Caco-2 (cell line): Measurements from ENCODE around the gene LARP4B. TPM values are rescaled to one million over a fixed set of nuclear protein-coding genes. Genes with fewer than 3 reads are reported as not detected.

Experiments used
- BruUV-seq: library from RNA; stranded (reverse); fragments of 400-500 nt; replicated peaks from 2 replicates; lab custom pipeline; 2021; lab: Mats Ljungman, UMichigan
- CTCF ChIA-PET: fragments of 300-600 bp; sonication (Branson Sonifier 250); formaldehyde crosslinking; loops from one replicate; lab custom pipeline; 2022; ENCODE audit warnings: antibody characterized with exemption; lab: Charles Lee
- POLR2A ChIA-PET: fragments of 300-600 bp; sonication (Branson Sonifier 250); formaldehyde crosslinking; loops from one replicate; lab custom pipeline; 2022; ENCODE audit warnings: antibody characterized with exemption; lab: Charles Lee
- DNase-seq, 2 experiments: peaks; one replicate each; pipeline versions ENCODE4 v3.0.0 to v3.0.0-alpha.2; 2020 to 2022
- H3K27me3 ChIP-seq: replicated peaks from 2 replicates; pipeline ENCODE4 v1.6.0; 2011; ENCODE audit warnings: low read length; ENCODE audit not compliant: control insufficient read depth, insufficient read depth
- H3K36me3 ChIP-seq: 2 replicates; pipeline ENCODE4 v1.5.1; 2011; ENCODE audit warnings: low read length; ENCODE audit not compliant: control insufficient read depth, insufficient read depth
- H3K4me1 ChIP-seq: fragments of 250-450 bp; sonication (Bioruptor Pico); 2 replicates; pipeline ENCODE4 v1.5.1; 2020; ENCODE audit warnings: mild to moderate bottlenecking
- H3K4me3 ChIP-seq: 2 replicates; pipeline ENCODE4 v1.5.1; 2011; ENCODE audit warnings: low read depth, mild to moderate bottlenecking, control low read depth, low read length
- H3K9me3 ChIP-seq: fragments of 250-450 bp; sonication (Bioruptor Pico); 2 replicates; pipeline ENCODE4 v1.5.1; 2020; ENCODE audit warnings: mild to moderate bottlenecking, moderate library complexity
- H3K27ac Mint-ChIP-seq: one replicate; pipeline ENCODE4 v1.8.0; 2022; ENCODE audit warnings: mixed read lengths; ENCODE audit not compliant: unreplicated experiment
- H3K27me3 Mint-ChIP-seq: one replicate; pipeline ENCODE4 v1.8.0; 2022; ENCODE audit warnings: mixed read lengths; ENCODE audit not compliant: insufficient read depth, unreplicated experiment
- H3K36me3 Mint-ChIP-seq: one replicate; pipeline ENCODE4 v1.8.0; 2022; ENCODE audit warnings: mild to moderate bottlenecking, mixed read lengths; ENCODE audit not compliant: insufficient read depth, unreplicated experiment
- H3K4me1 Mint-ChIP-seq: one replicate; pipeline ENCODE4 v1.8.0; 2022; ENCODE audit warnings: low read depth, mixed read lengths; ENCODE audit not compliant: unreplicated experiment
- H3K4me3 Mint-ChIP-seq: one replicate; pipeline ENCODE4 v1.8.0; 2022; ENCODE audit warnings: mild to moderate bottlenecking, moderate library complexity, mixed read lengths; ENCODE audit not compliant: unreplicated experiment
- H3K9me3 Mint-ChIP-seq: one replicate; pipeline ENCODE4 v1.8.0; 2022; ENCODE audit warnings: mixed read lengths; ENCODE audit not compliant: unreplicated experiment
- CTCF ChIP-seq, 2 experiments: fragments of 200-600 bp in 1 of 2; IDR thresholded peaks; 1 replicate in 1 of 2; 2 replicates in 1 of 2; pipeline versions ENCODE4 v1.5.1 to v1.8.0; 2011 to 2022; ENCODE audit warnings: antibody characterized with exemption in 1 of 2, control low read depth in 1 of 2, inconsistent platforms in 1 of 2, low read depth in 1 of 2, low read length in 1 of 2, mild to moderate bottlenecking in 1 of 2, moderate library complexity in 1 of 2; ENCODE audit not compliant: insufficient read depth in 1 of 2, severe bottlenecking in 1 of 2, unreplicated experiment in 1 of 2
- intact Hi-C: fragments of 100-400 bp; cut with micrococcal nuclease; formaldehyde crosslinking; loops from one replicate; pipeline ENCODE4 v1.10.0; 2022; ENCODE audit not compliant: unreplicated experiment
- total RNA-seq: library from RNA; stranded (reverse); gene quantifications from 2 replicates; pipeline ENCODE4 v1.2.3, GENCODE V29; 2022

Gene LARP4B
- total RNA-seq, 1 experiment from 2014 or later = 235 TPM

GRCh38 chr10:812787-813186, 118.7 kb downstream of the LARP4B start:
- BruUV-seq = no TSS peak
- no peak for DNase-seq
- intact Hi-C loops = no loop called here
- H3K27ac Mint-ChIP-seq = no peak overlapping the region
- ChIA-PET CTCF (no interaction called here), POLR2A (no interaction called here)
- H3K4me3 Mint-ChIP-seq = no peak overlapping the region
- Histone ChIP-seq H3K36me3 (peaks cover 15% of the 10 kb centered on the region), H3K27me3 (no peaks in the 10 kb centered on the region), H3K9me3 (no peaks in the 10 kb centered on the region), H3K4me3 (no peak overlapping the region), H3K4me1 (no peaks in the 10 kb centered on the region)
- no peaks in the 10 kb centered on the region for H3K4me1 Mint-ChIP-seq
- no peaks in the 10 kb centered on the region for H3K9me3 Mint-ChIP-seq
- no peaks in the 10 kb centered on the region for H3K27me3 Mint-ChIP-seq
- peaks cover 99% of the 10 kb centered on the region for H3K36me3 Mint-ChIP-seq
- TF ChIP-seq CTCF (IDR thresholded peaks at IDR 0.05; ENCODE audit: insufficient read depth in 1 of 2, low read depth in 1 of 2, low read length in 1 of 2, severe bottlenecking in 1 of 2, unreplicated experiment in 1 of 2) = no peak

GRCh38 chr10:811379-812175, 119.9 kb downstream of the LARP4B start:
- no peak overlapping the region for H3K4me3 Mint-ChIP-seq
- ChIA-PET CTCF (interaction anchor here (1.0 to 1.8 kb wide), 3 partner anchors 21 to 300 kb away, joined by 3 to 5 read pairs (median 3); no protein-coding TSS in a partner anchor), POLR2A (no interaction called here)
- Histone ChIP-seq H3K36me3 (peaks cover 18% of the 10 kb centered on the region), H3K9me3 (no peaks in the 10 kb centered on the region), H3K27me3 (no peaks in the 10 kb centered on the region), H3K4me1 (no peaks in the 10 kb centered on the region), H3K4me3 (no peak overlapping the region)
- TF ChIP-seq CTCF (IDR thresholded peaks at IDR 0.05; ENCODE audit: insufficient read depth in 1 of 2, low read depth in 1 of 2, low read length in 1 of 2, severe bottlenecking in 1 of 2, unreplicated experiment in 1 of 2) = no peak
- BruUV-seq = no TSS peak
- intact Hi-C loops = no loop called here
- H3K9me3 Mint-ChIP-seq = no peaks in the 10 kb centered on the region
- H3K4me1 Mint-ChIP-seq = no peaks in the 10 kb centered on the region
- no peak overlapping the region for H3K27ac Mint-ChIP-seq
- no peak for DNase-seq
- H3K27me3 Mint-ChIP-seq = no peaks in the 10 kb centered on the region
- H3K36me3 Mint-ChIP-seq = peaks cover 99% of the 10 kb centered on the region

GRCh38 chr10:810351-810846, 121.1 kb downstream of the LARP4B start:
- POLR2A ChIA-PET = interaction anchor here (0.7 kb wide), 1 partner anchor 61 kb away, joined by 8 read pairs; no protein-coding TSS in a partner anchor
- Mint-ChIP-seq H3K4me3 (no peak overlapping the region), H3K27ac (no peak overlapping the region), H3K9me3 (no peaks in the 10 kb centered on the region), H3K4me1 (no peaks in the 10 kb centered on the region), H3K27me3 (no peaks in the 10 kb centered on the region), H3K36me3 (peaks cover 99% of the 10 kb centered on the region)
- DNase-seq = peak; percentile 48 to 59
- Histone ChIP-seq H3K4me3 (no peak overlapping the region), H3K9me3 (no peaks in the 10 kb centered on the region), H3K36me3 (peaks cover 16% of the 10 kb centered on the region), H3K27me3 (no peaks in the 10 kb centered on the region), H3K4me1 (no peaks in the 10 kb centered on the region)
- BruUV-seq = no TSS peak
- intact Hi-C loops = loop anchor here (1.0 kb wide), 1 partner anchor 299 kb away; no protein-coding TSS in a partner anchor
- CTCF ChIA-PET = interaction anchor here (0.6 to 1.8 kb wide), 8 partner anchors 18 to 395 kb away, joined by 3 to 6 read pairs (median 3); no protein-coding TSS in a partner anchor
- TF ChIP-seq CTCF (IDR thresholded peaks at IDR 0.05; ENCODE audit: insufficient read depth in 1 of 2, low read depth in 1 of 2, low read length in 1 of 2, severe bottlenecking in 1 of 2, unreplicated experiment in 1 of 2) = peak; percentile 39 to 75
